Keratinocyte (primary cell): ENCODE measurements around the gene CRABP2. TPM values are rescaled to one million over a fixed set of nuclear protein-coding genes. Genes with fewer than 3 reads are reported as not detected.

Experiments used
- DNase-seq: peaks from one replicate; pipeline ENCODE4 v3.0.0-alpha.2; 2011; ENCODE audit warnings: low read depth, missing footprints, low spot score
- FAIRE-seq: peaks from 2 replicates; lab custom pipeline; 2011; peaks lifted over from hg19 to GRCh38; lab: Jason Lieb, UNC
- H2AFZ ChIP-seq: 2 replicates; pipeline ENCODE4 v1.6.0; 2012; ENCODE audit warnings: low read length, control low read depth, inconsistent platforms; ENCODE audit not compliant: control insufficient read depth
- H3K27ac ChIP-seq: 2 replicates; pipeline ENCODE4 v1.5.1; 2011; ENCODE audit warnings: low read length; ENCODE audit not compliant: control insufficient read depth, insufficient read depth
- H3K27me3 ChIP-seq: 3 replicates; pipeline ENCODE4 v1.6.0; 2011; ENCODE audit warnings: low read length; ENCODE audit not compliant: control insufficient read depth, insufficient read depth; ENCODE audit errors: extremely low read depth
- H3K36me3 ChIP-seq, 2 experiments: 2 replicates in 1 of 2; 3 replicates in 1 of 2; pipeline ENCODE4 v1.5.1; 2011; ENCODE audit warnings: low read length in 2 of 2, mild to moderate bottlenecking in 1 of 2; ENCODE audit not compliant: control insufficient read depth in 2 of 2, insufficient read depth in 2 of 2; ENCODE audit errors: extremely low read depth in 1 of 2
- H3K4me1 ChIP-seq: 3 replicates; pipeline ENCODE4 v1.5.1; 2011; ENCODE audit warnings: low read length; ENCODE audit not compliant: control insufficient read depth, insufficient read depth; ENCODE audit errors: extremely low read depth
- H3K4me2 ChIP-seq: 3 replicates; pipeline ENCODE4 v1.6.0; 2011; ENCODE audit warnings: low read depth, low read length; ENCODE audit not compliant: control insufficient read depth, insufficient read depth; ENCODE audit errors: extremely low read depth
- H3K4me3 ChIP-seq, 3 experiments: fragments of 200-600 bp in 1 of 3; sonication (generic) in 1 of 3; 2 replicates in 2 of 3; 3 replicates in 1 of 3; pipeline ENCODE4 v1.5.1; 2011 to 2016; ENCODE audit warnings: low read length in 3 of 3, mild to moderate bottlenecking in 3 of 3, control low read depth in 2 of 3, inconsistent platforms in 1 of 3, low read depth in 1 of 3, mixed read lengths in 1 of 3, mixed run types in 1 of 3, moderate library complexity in 1 of 3; ENCODE audit not compliant: control insufficient read depth in 2 of 3, insufficient read depth in 2 of 3; ENCODE audit errors: extremely low read depth in 1 of 3
- H3K79me2 ChIP-seq: 2 replicates; pipeline ENCODE4 v1.6.0; 2012; ENCODE audit warnings: low read length; ENCODE audit not compliant: control insufficient read depth, insufficient read depth
- H3K9ac ChIP-seq: 3 replicates; pipeline ENCODE4 v1.6.0; 2011; ENCODE audit warnings: low read length; ENCODE audit not compliant: control insufficient read depth, insufficient read depth; ENCODE audit errors: extremely low read depth
- H3K9me1 ChIP-seq: 3 replicates; pipeline ENCODE4 v1.6.0; 2011; ENCODE audit warnings: low read length; ENCODE audit not compliant: control insufficient read depth, insufficient read depth; ENCODE audit errors: extremely low read depth
- H3K9me3 ChIP-seq: 2 replicates; pipeline ENCODE4 v1.5.1; 2012; ENCODE audit warnings: low read depth, low read length; ENCODE audit not compliant: control insufficient read depth
- H4K20me1 ChIP-seq: 3 replicates; pipeline ENCODE4 v1.6.0; 2011; ENCODE audit warnings: low read length; ENCODE audit not compliant: control insufficient read depth, insufficient read depth; ENCODE audit errors: extremely low read depth
- EZH2 ChIP-seq: IDR thresholded peaks from one replicate; pipeline ENCODE4 v1.6.1; 2012; ENCODE audit warnings: inconsistent platforms, mild to moderate bottlenecking, low read length, moderate library complexity
- dilution Hi-C: fragments of 300-500 bp; cut with MboI; formaldehyde crosslinking; loops from one replicate; pipeline ENCODE4 v1.7.0; 2020; ENCODE audit warnings: low sequenced_read_pairs; ENCODE audit not compliant: extremely low pct_ligation_motif_present
- polyA plus RNA-seq, 5 experiments: library from polyadenylated mRNA; depleted of rRNA in 3 of 5; stranded (reverse) in 3 of 5; stranded (forward) in 1 of 5; unstranded in 1 of 5; fragments of >200 nt; gene quantifications; 1 replicate in 1 of 5; 2 replicates in 3 of 5; 3 replicates in 1 of 5; pipeline versions ENCODE4 v1.2.1 to v1.2.3, GENCODE V29; 2011 to 2012; ENCODE audit warnings: missing spikeins in 2 of 5, low read depth in 1 of 5, low replicate concordance in 1 of 5
- TF ChIP-seq, protein P1 (sequence below), 3 experiments: IDR thresholded peaks in 1 of 3; conservative IDR thresholded peaks in 1 of 3; optimal IDR thresholded peaks in 1 of 3; 2 replicates in 2 of 3; 3 replicates in 1 of 3; pipeline versions ENCODE3 to v1.5.1; 2011; ENCODE audit warnings: low read length in 3 of 3, mild to moderate bottlenecking in 3 of 3, moderate library complexity in 2 of 3, control low read depth in 1 of 3, inconsistent platforms in 1 of 3; ENCODE audit not compliant: insufficient read depth in 2 of 3; ENCODE audit errors: extremely low read depth in 1 of 3

The CRABP2 gene
- polyA plus RNA-seq, 1 donor (not counting 4 experiments of a cell fraction or from before 2014, with no cell fraction given), result 8.4 TPM

DNA sequence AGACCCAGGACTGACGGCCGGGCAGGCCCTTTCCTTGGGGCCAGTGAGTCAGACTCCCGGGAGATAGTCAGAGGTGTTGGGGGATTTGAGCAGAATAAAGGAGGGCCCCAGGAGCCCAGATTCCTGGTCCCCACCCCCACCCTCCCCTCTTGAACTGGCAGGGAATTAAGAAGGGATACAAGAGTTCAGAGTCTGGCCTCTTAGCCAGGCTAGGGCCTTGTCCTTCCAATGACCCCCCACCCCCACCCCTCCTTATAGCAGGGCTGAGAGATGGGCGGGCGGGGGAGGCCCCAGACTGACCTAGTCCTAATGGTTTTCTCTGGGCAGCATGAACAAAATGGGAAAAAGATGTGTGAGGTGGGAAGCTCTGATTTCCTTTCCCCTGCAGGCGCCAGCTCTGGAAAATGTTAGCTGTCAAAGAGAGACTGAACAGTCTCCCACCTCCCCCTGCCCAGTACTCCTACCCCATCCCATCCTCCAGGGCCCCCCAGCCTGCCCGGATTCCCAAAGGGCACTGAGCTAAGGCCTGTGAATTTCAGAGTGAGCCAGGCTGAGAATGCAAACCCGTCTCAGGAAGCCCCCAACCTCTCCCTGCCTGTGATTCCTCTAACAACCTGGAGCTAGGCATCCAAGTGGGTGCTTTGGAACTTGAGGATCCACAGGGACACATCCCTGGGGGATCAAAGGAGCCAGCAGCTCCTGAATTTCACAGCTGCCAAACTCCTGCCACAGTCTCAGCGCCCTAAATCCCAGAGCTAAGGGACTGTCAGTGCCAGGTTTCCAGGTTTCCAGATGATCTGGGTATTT, 5.8 kb upstream of the CRABP2 start:
- no peak overlapping the region for H3K4me3 ChIP-seq
- peaks cover 26% of the 10 kb centered on the region for H3K4me1 ChIP-seq
- FAIRE-seq (no peak), DNase-seq (no peak)
- H3K27me3 ChIP-seq, result peaks cover 13% of the 10 kb centered on the region
- H3K9me1 ChIP-seq, result no peaks in the 10 kb centered on the region
- H3K36me3 ChIP-seq, result no peaks in the 10 kb centered on the region
- no peaks in the 10 kb centered on the region for H3K9me3 ChIP-seq
- dilution Hi-C loops, result no loop called here
- H2AFZ ChIP-seq, result no peak overlapping the region
- no peak overlapping the region for H3K9ac ChIP-seq
- H3K79me2 ChIP-seq, result no peaks in the 10 kb centered on the region
- no peaks in the 10 kb centered on the region for H4K20me1 ChIP-seq
- H3K27ac ChIP-seq, result no peak overlapping the region
- H3K4me2 ChIP-seq, result no peak overlapping the region
- TF ChIP-seq, protein P1, sequence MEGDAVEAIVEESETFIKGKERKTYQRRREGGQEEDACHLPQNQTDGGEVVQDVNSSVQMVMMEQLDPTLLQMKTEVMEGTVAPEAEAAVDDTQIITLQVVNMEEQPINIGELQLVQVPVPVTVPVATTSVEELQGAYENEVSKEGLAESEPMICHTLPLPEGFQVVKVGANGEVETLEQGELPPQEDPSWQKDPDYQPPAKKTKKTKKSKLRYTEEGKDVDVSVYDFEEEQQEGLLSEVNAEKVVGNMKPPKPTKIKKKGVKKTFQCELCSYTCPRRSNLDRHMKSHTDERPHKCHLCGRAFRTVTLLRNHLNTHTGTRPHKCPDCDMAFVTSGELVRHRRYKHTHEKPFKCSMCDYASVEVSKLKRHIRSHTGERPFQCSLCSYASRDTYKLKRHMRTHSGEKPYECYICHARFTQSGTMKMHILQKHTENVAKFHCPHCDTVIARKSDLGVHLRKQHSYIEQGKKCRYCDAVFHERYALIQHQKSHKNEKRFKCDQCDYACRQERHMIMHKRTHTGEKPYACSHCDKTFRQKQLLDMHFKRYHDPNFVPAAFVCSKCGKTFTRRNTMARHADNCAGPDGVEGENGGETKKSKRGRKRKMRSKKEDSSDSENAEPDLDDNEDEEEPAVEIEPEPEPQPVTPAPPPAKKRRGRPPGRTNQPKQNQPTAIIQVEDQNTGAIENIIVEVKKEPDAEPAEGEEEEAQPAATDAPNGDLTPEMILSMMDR (optimal IDR thresholded peaks at IDR 0.05 in 1 of 3, IDR thresholded peaks at IDR 0.05 in 1 of 3, conservative IDR thresholded peaks at IDR 0.05 in 1 of 3; ENCODE audit: extremely low read depth in 1 of 3, insufficient read depth in 2 of 3, low read length in 3 of 3), result no peak

DNA sequence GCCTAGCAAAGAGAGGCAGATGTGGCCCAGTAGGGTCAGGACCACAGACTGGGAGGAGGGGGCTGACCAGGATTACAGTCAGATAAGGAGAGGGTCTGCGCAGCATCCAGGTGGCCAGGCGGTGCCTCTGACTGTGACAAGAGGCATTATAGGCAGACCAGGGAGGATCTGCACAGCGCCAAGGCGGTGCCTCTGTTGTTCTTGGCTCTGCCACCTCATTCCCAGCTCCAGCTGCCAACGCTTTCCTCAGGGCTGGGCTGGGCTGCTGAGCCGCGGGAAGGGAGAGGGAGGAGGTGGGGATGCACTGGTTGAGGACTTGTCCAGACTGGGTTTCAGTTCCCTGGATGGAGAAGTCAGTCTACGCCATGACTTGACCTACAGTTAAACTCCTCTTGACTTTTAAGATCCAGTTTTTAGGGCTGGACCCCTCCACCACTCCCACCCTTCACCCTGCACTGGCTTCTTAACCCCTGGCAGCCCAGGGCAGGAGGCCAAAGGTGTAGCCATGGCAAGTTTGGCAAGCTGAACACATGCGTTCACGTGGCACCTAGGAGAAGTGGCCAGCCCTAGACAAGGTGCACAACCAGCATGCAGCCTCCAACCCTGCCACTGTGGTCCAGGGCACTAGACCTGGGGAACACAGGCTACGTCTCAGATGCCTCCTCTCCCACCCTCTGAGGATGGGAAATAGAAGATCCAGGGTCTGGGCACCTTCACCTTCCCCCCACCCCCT, 4.5 kb upstream of the CRABP2 start:
- TF ChIP-seq, protein P1 (optimal IDR thresholded peaks at IDR 0.05 in 1 of 3, IDR thresholded peaks at IDR 0.05 in 1 of 3, conservative IDR thresholded peaks at IDR 0.05 in 1 of 3; ENCODE audit: extremely low read depth in 1 of 3, insufficient read depth in 2 of 3, low read length in 3 of 3), result no peak
- TF ChIP-seq EZH2, result no peak
- dilution Hi-C loops, result no loop called here
- FAIRE-seq (peak; percentile 99), DNase-seq (no peak)
- Histone ChIP-seq H3K4me1 (peaks cover 37% of the 10 kb centered on the region), H3K9ac (no peak overlapping the region), H3K36me3 (no peaks in the 10 kb centered on the region), H2AFZ (no peak overlapping the region), H3K27ac (no peak overlapping the region), H3K9me1 (no peaks in the 10 kb centered on the region), H3K79me2 (no peaks in the 10 kb centered on the region), H3K9me3 (no peaks in the 10 kb centered on the region), H4K20me1 (no peaks in the 10 kb centered on the region), H3K4me2 (peak overlapping the region; percentile 52), H3K4me3 (peak overlapping the region in 1 of 3 experiments; percentile 4), H3K27me3 (peaks cover 20% of the 10 kb centered on the region)
